ENCODE measurements around the gene GOLGA6L4. TPM values are rescaled to one million over a fixed set of nuclear protein-coding genes. Genes with fewer than 3 reads are reported as not detected.
A peak's percentile ranks its signal among the peaks of the same experiment; 100 is the strongest.
"Not testable (repeated sequence)": the region's sequence is repeated elsewhere in the genome, so short reads cannot be mapped to it uniquely, and the experiment has no call there.

GOLGA6L4 gene
- 1 to 10 TPM; 2.9 to 3.1 TPM for total RNA-seq
- polyA plus RNA-seq: not detected

GRCh38 chr15:84235573-84235972 is at the start of gene GOLGA6L4:
Gene GOLGA6L4 (plus strand): TSS chr15:84235773. CDS start chr15:84235835, 62 bp downstream.
- H3K4me1 Mint-ChIP-seq; POLR2A ChIA-PET (ENCODE audit: partially characterized antibody); intact Hi-C loops (cut with micrococcal nuclease); H3K9me3 ChIP-seq (ENCODE audit: control insufficient read depth in 1 of 2, low read length in 2 of 2); CTCF ChIA-PET (ENCODE audit: partially characterized antibody); H3K27ac ChIP-seq (ENCODE audit: low read depth, low read length); H3K4me3 ChIP-seq (ENCODE audit: low read length in 2 of 2); H3K36me3 ChIP-seq (ENCODE audit: insufficient read depth, low read length); H3K27ac Mint-ChIP-seq; H3K4me1 ChIP-seq (ENCODE audit: insufficient read depth, low read length); DNase-seq; H3K4me3 Mint-ChIP-seq; H3K36me3 Mint-ChIP-seq; H3K27me3 ChIP-seq (ENCODE audit: insufficient read depth, low read length); H3K9me3 Mint-ChIP-seq; H3K27me3 Mint-ChIP-seq: not testable (repeated sequence)

DNA sequence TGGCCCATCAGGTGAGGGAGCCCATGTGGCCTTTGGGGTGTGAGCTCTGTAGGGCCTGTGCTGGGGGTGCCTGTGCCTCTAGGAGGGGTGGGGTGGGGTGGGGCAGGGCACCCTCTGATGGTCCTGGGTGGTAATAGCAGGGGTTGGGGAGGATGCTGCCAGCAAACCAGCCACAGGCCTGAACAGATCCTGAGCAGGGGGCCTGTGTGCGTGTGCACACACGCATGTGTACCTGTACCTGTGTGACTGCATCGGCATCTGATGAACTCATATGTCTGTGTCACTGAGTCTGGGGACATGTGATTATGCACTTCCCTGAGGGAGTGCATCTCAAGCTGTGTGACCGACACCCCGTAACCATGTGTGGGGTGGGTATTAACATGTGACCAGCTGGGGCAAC is 42.6 kb upstream of the GOLGA6L4 start:
- H3K27me3 ChIP-seq (ENCODE audit: insufficient read depth, low read length); H3K4me1 Mint-ChIP-seq; intact Hi-C loops (cut with micrococcal nuclease); H3K4me1 ChIP-seq (ENCODE audit: insufficient read depth, low read length); H3K9me3 ChIP-seq (ENCODE audit: control insufficient read depth in 1 of 2, low read length in 2 of 2); H3K36me3 ChIP-seq (ENCODE audit: insufficient read depth, low read length); CTCF ChIA-PET (ENCODE audit: partially characterized antibody); H3K27me3 Mint-ChIP-seq; H3K36me3 Mint-ChIP-seq; H3K27ac Mint-ChIP-seq; H3K9me3 Mint-ChIP-seq; H3K27ac ChIP-seq (ENCODE audit: low read depth, low read length); H3K4me3 Mint-ChIP-seq; H3K4me3 ChIP-seq (ENCODE audit: low read length in 2 of 2); POLR2A ChIA-PET (ENCODE audit: partially characterized antibody); DNase-seq: not testable (repeated sequence)

- H3K4me1 Mint-ChIP-seq; DNase-seq; H3K4me3 Mint-ChIP-seq; H3K27ac ChIP-seq (ENCODE audit: low read depth, low read length); H3K4me3 ChIP-seq (ENCODE audit: low read length in 2 of 2); H3K36me3 ChIP-seq (ENCODE audit: insufficient read depth, low read length); intact Hi-C loops (cut with micrococcal nuclease); POLR2A ChIA-PET (ENCODE audit: partially characterized antibody); H3K4me1 ChIP-seq (ENCODE audit: insufficient read depth, low read length); H3K36me3 Mint-ChIP-seq; CTCF ChIA-PET (ENCODE audit: partially characterized antibody); H3K27ac Mint-ChIP-seq; H3K27me3 ChIP-seq (ENCODE audit: insufficient read depth, low read length); H3K9me3 Mint-ChIP-seq; H3K27me3 Mint-ChIP-seq; H3K9me3 ChIP-seq (ENCODE audit: control insufficient read depth in 1 of 2, low read length in 2 of 2): not testable (repeated sequence)
Observed at GRCh38 chr15:84195603-84196002, 40.0 kb upstream of the GOLGA6L4 start.

DNA sequence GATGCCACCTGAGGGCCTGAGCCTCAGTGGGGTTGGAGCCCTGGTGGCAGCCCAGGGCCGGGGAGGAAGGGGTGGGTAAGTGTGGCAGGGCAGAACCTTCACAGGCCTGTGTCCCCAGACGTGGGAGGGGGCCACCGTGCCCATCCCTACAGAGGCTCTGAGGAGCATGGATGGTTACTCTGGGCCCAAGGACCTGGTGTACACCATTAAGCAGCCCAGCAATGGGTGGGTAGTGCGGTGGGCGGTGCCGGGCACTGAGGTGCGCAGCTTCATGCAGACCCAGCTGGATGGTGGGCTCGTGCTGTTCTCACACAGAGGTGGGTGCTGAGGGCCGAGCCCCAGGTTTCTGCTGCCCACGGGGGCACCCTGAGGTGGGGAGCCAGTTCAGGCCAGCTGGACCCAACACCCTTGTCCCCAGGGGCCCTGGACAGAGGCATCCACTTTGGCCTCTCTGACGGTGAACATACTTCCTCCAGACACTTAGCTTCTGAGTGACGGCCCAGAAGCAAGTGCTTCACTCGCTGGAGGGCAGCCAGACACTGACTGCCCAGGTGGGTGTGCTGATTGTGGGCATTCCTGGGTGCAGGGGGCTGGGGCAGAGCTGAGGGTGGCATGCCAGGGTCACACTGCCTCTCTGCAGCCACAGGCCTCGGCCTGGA is 38.9 kb upstream of the GOLGA6L4 start:
- H3K4me3 ChIP-seq (ENCODE audit: low read length in 2 of 2); CTCF ChIA-PET (ENCODE audit: partially characterized antibody); H3K4me3 Mint-ChIP-seq; H3K27me3 ChIP-seq (ENCODE audit: insufficient read depth, low read length); H3K36me3 ChIP-seq (ENCODE audit: insufficient read depth, low read length); POLR2A ChIA-PET (ENCODE audit: partially characterized antibody); H3K4me1 Mint-ChIP-seq; H3K27me3 Mint-ChIP-seq; H3K27ac Mint-ChIP-seq; intact Hi-C loops (cut with micrococcal nuclease); H3K9me3 ChIP-seq (ENCODE audit: control insufficient read depth in 1 of 2, low read length in 2 of 2); H3K36me3 Mint-ChIP-seq; H3K9me3 Mint-ChIP-seq; H3K27ac ChIP-seq (ENCODE audit: low read depth, low read length); DNase-seq; H3K4me1 ChIP-seq (ENCODE audit: insufficient read depth, low read length): not testable (repeated sequence)

- POLR2A ChIA-PET (ENCODE audit: partially characterized antibody); H3K27me3 ChIP-seq (ENCODE audit: insufficient read depth, low read length); H3K27ac Mint-ChIP-seq; DNase-seq; H3K36me3 Mint-ChIP-seq; intact Hi-C loops (cut with micrococcal nuclease); H3K36me3 ChIP-seq (ENCODE audit: insufficient read depth, low read length); H3K4me1 Mint-ChIP-seq; H3K9me3 ChIP-seq (ENCODE audit: control insufficient read depth in 1 of 2, low read length in 2 of 2); H3K4me3 Mint-ChIP-seq; H3K27ac ChIP-seq (ENCODE audit: low read depth, low read length); H3K4me1 ChIP-seq (ENCODE audit: insufficient read depth, low read length); CTCF ChIA-PET (ENCODE audit: partially characterized antibody); H3K4me3 ChIP-seq (ENCODE audit: low read length in 2 of 2); H3K27me3 Mint-ChIP-seq; H3K9me3 Mint-ChIP-seq: not testable (repeated sequence)
Observed at GRCh38 chr15:84199865-84200264, 35.7 kb upstream of the GOLGA6L4 start.

- DNase-seq: peak in 4 of 5 donors; percentile 24 to 51 (median 26)
- H3K27ac ChIP-seq (ENCODE audit: low read depth, low read length); CTCF ChIA-PET (ENCODE audit: partially characterized antibody); H3K4me1 ChIP-seq (ENCODE audit: insufficient read depth, low read length); POLR2A ChIA-PET (ENCODE audit: partially characterized antibody); H3K36me3 ChIP-seq (ENCODE audit: insufficient read depth, low read length); H3K4me3 ChIP-seq (ENCODE audit: low read length in 2 of 2); H3K9me3 ChIP-seq (ENCODE audit: control insufficient read depth in 1 of 2, low read length in 2 of 2); H3K9me3 Mint-ChIP-seq; intact Hi-C loops (cut with micrococcal nuclease); H3K36me3 Mint-ChIP-seq; H3K27me3 ChIP-seq (ENCODE audit: insufficient read depth, low read length); H3K4me1 Mint-ChIP-seq; H3K27me3 Mint-ChIP-seq: not testable (repeated sequence)
- peak overlapping the region in 2 of 7 donors; percentile 19 to 68 for H3K27ac Mint-ChIP-seq
- peak overlapping the region in 6 of 8 donors; percentile 52 to 90 (median 77) for H3K4me3 Mint-ChIP-seq
Observed at GRCh38 chr15:84246441-84246840, 10.9 kb downstream of the GOLGA6L4 start.
